ENCODE measurements around the gene RNMT. TPM values are rescaled to one million over a fixed set of nuclear protein-coding genes. Genes with fewer than 3 reads are reported as not detected.
A peak's percentile ranks its signal among the peaks of the same experiment; 100 is the strongest.

Gene RNMT
- total RNA-seq, 2 donors from 2014 or later = 93.5 to 115 TPM

DNA sequence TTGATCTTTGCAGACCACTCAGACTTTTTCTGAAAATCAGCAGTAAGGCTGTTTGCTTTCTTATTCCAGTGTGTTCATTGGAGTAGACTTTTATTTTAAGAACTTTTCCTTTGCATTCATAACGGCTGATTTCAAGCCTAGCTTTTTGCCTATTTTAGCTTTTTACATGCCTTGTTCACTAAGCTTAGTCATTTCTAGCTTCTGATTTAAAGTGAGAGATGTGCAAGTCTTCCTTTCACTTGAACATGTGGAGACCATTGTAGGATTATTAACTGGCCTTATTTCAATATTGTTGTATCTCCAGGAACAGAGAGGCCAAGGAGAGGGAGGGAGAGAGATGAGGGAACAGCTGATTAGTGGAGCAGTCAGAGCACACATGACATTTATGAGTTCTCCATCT is 32.1 kb downstream of the RNMT start:
- no peaks in the 10 kb centered on the region for H3K9me3 ChIP-seq (ENCODE audit: control insufficient read depth, low read length, poor library complexity, severe bottlenecking)
- no peak for ATAC-seq
- no peaks in the 10 kb centered on the region for H3K27me3 Mint-ChIP-seq
- H3K4me1 Mint-ChIP-seq = no peaks in the 10 kb centered on the region
- H3K36me3 Mint-ChIP-seq (ENCODE audit: low read depth) = peaks cover 26% of the 10 kb centered on the region
- no peak for DNase-seq
- no peak overlapping the region for H3K4me3 Mint-ChIP-seq
- peak overlapping the region; percentile 29 for H3K27ac Mint-ChIP-seq

- Mint-ChIP-seq H3K4me3 (no peak overlapping the region), H3K36me3 (ENCODE audit: low read depth) (peaks cover 18% of the 10 kb centered on the region), H3K27me3 (no peaks in the 10 kb centered on the region), H3K4me1 (no peaks in the 10 kb centered on the region), H3K27ac (no peak overlapping the region)
- peaks cover 2% of the 10 kb centered on the region for H3K9me3 ChIP-seq (ENCODE audit: control insufficient read depth, low read length, poor library complexity, severe bottlenecking)
- no peak for DNase-seq
- no peak for ATAC-seq
Measured at GRCh38 chr18:13760047-13760446, 33.6 kb downstream of the RNMT start.

DNA sequence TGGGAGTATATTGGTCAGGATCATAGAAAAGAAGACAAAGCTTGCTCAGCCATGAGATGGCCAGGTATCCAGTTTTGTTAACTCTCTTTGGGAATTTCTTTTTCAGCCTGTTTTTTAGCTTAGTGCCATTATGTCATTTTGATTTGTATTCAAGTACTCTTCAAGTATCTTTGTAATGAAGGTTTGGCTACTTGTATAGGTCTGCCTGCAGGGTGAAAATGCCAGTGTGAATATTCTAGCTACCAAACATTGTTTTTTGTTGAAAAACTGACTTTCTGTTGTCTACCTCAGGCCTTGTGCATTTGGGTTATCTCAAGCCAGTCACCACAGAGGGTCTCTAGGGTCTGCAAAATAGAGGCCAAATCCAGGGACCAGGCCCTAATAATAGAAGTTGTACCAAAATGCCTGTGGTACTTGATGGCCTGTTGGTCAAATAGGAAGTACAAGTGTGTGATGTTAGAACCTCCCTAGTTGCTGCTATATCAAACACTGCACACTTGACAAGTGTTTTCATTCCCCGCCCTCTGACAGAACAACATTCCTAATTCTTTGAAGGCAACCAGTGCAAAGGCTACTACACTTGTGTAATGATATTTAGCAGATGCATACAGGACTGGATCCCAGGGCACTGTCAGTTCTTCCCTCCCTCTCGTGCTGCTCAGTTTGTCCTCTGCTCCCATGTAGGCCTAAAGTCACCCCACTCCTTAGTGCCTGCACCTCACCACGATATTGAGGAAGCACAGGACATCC is 36.4 kb downstream of the RNMT start:
- no peak for ATAC-seq
- Mint-ChIP-seq H3K4me1 (no peaks in the 10 kb centered on the region), H3K36me3 (ENCODE audit: low read depth) (peaks cover 5% of the 10 kb centered on the region), H3K4me3 (peak overlapping the region; percentile 9), H3K27me3 (no peaks in the 10 kb centered on the region), H3K27ac (peak overlapping the region; percentile 6)
- peaks cover 2% of the 10 kb centered on the region for H3K9me3 ChIP-seq (ENCODE audit: control insufficient read depth, low read length, poor library complexity, severe bottlenecking)
- no peak for DNase-seq

DNA sequence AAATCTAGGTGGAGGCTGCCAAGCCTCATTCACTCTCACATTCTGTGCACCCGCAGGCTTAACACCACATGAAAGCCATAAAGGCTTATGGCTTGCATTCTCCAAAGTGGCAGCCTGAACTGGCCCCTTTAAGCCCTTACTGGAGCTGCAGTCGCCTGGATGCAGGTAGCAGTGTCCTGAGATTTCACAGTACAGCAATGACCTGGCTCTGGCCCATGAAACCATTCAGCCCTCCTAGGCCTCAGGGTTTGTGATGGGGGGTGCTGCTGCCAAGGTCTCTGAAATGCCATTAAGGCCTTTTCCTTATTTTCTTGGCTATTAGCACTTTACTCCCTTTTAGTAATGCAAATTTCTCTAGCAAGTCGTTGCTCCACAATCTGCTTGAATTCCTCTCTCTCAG is 48.6 kb downstream of the RNMT start:
- H3K27me3 Mint-ChIP-seq = peaks cover 6% of the 10 kb centered on the region
- H3K36me3 Mint-ChIP-seq (ENCODE audit: low read depth) = no peaks in the 10 kb centered on the region
- no peaks in the 10 kb centered on the region for H3K9me3 ChIP-seq (ENCODE audit: control insufficient read depth, low read length, poor library complexity, severe bottlenecking)
- ATAC-seq (no peak), DNase-seq (no peak)
- no peaks in the 10 kb centered on the region for H3K4me1 Mint-ChIP-seq
- H3K4me3 Mint-ChIP-seq = no peak overlapping the region
- H3K27ac Mint-ChIP-seq = no peak overlapping the region

DNA sequence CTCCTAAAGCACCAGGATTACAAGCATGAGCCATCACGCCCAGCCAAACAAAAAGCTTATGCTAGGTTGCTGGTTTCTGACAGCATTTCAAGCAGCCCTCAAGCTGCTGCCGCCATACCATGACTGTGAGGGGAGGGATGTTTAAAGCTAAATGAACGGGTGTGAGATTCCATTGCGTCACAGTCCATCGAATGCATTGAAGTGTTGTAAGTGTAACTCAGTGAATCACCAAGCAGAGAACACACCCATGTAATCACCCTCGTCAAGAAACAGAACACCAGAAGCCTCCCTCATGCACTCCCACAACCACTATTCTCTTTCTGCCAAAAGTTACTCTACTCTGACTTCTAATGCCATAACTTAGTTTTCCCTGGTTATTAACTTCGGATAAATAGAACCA is 64.7 kb downstream of the RNMT start:
- Mint-ChIP-seq H3K27me3 (peaks cover 27% of the 10 kb centered on the region), H3K36me3 (ENCODE audit: low read depth) (peaks cover 5% of the 10 kb centered on the region), H3K4me3 (no peak overlapping the region), H3K27ac (no peak overlapping the region), H3K4me1 (no peaks in the 10 kb centered on the region)
- H3K9me3 ChIP-seq (ENCODE audit: control insufficient read depth, low read length, poor library complexity, severe bottlenecking) = peaks cover 4% of the 10 kb centered on the region
- ATAC-seq = no peak
- DNase-seq = no peak

DNA sequence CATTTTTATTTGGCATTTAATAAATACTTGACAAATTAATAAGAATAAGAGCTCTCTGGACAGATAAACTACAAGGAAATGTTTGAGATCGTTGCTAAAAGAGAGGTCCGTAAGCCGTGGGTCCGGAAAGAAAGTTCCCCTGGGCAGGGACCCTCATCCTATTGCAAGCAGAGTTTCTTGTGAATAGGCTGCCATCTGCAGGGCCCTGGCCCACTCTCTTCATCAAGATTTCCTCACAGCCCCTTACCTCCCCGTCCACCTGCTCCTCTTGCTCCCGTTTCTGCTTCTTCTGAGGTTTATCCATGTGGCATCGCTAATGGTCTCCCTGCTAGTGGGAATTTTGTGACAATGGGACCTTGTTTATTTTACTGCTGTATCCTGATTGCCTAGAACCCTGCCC is 67.3 kb downstream of the RNMT start:
- peaks cover 7% of the 10 kb centered on the region for H3K36me3 Mint-ChIP-seq (ENCODE audit: low read depth)
- H3K9me3 ChIP-seq (ENCODE audit: control insufficient read depth, low read length, poor library complexity, severe bottlenecking) = no peaks in the 10 kb centered on the region
- H3K4me1 Mint-ChIP-seq = no peaks in the 10 kb centered on the region
- DNase-seq = no peak
- peaks cover 46% of the 10 kb centered on the region for H3K27me3 Mint-ChIP-seq
- no peak overlapping the region for H3K27ac Mint-ChIP-seq
- ATAC-seq = no peak
- H3K4me3 Mint-ChIP-seq = no peak overlapping the region

- peaks cover 65% of the 10 kb centered on the region for H3K27me3 Mint-ChIP-seq
- peaks cover 5% of the 10 kb centered on the region for H3K36me3 Mint-ChIP-seq (ENCODE audit: low read depth)
- DNase-seq (no peak), ATAC-seq (no peak)
- H3K4me3 Mint-ChIP-seq = no peak overlapping the region
- peaks cover 4% of the 10 kb centered on the region for H3K4me1 Mint-ChIP-seq
- H3K27ac Mint-ChIP-seq = no peak overlapping the region
- no peaks in the 10 kb centered on the region for H3K9me3 ChIP-seq (ENCODE audit: control insufficient read depth, low read length, poor library complexity, severe bottlenecking)
Measured at GRCh38 chr18:13796515-13796914, 70.0 kb downstream of the RNMT start.

- no peak for ATAC-seq
- Mint-ChIP-seq H3K4me3 (no peak overlapping the region), H3K27me3 (peaks cover 66% of the 10 kb centered on the region)
Measured at GRCh38 chr18:13797157-13797611, 70.7 kb downstream of the RNMT start.

DNA sequence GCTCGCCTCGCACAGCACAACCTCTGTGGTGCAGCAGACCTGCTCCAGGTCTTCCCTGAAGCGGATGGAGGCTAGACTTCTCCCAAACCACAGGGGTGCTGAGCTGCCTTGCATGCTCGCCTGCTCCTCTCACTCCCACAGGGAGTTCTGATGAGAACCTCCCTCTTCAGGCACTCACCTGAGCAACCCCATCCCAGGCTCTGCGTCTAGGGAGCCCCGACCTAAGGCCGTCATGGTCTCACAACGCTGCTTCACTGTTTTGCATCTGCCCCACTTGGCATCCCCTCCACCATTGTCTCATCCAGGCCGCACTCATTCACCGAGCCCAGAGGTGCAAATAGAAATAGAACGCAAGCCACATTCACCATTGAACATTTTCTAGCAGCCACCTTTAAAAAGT is 72.9 kb downstream of the RNMT start:
- Mint-ChIP-seq H3K4me1 (peaks cover 4% of the 10 kb centered on the region), H3K36me3 (ENCODE audit: low read depth) (peaks cover 5% of the 10 kb centered on the region), H3K4me3 (no peak overlapping the region), H3K27me3 (peaks cover 75% of the 10 kb centered on the region), H3K27ac (no peak overlapping the region)
- ATAC-seq (no peak), DNase-seq (no peak)
- no peaks in the 10 kb centered on the region for H3K9me3 ChIP-seq (ENCODE audit: control insufficient read depth, low read length, poor library complexity, severe bottlenecking)

More at GRCh38 chr18:13797157-13797611, 70.7 kb downstream of the RNMT start:
- Mint-ChIP-seq H3K4me1 (peaks cover 4% of the 10 kb centered on the region), H3K36me3 (ENCODE audit: low read depth) (peaks cover 5% of the 10 kb centered on the region), H3K27ac (no peak overlapping the region)
- no peaks in the 10 kb centered on the region for H3K9me3 ChIP-seq (ENCODE audit: control insufficient read depth, low read length, poor library complexity, severe bottlenecking)
- no peak for DNase-seq

GRCh38 chr18:13800505-13801259 is 74.2 kb downstream of the RNMT start:
- H3K9me3 ChIP-seq (ENCODE audit: control insufficient read depth, low read length, poor library complexity, severe bottlenecking) = no peaks in the 10 kb centered on the region
- Mint-ChIP-seq H3K27ac (no peak overlapping the region), H3K4me3 (peak overlapping the region; percentile 64), H3K4me1 (peaks cover 4% of the 10 kb centered on the region), H3K36me3 (ENCODE audit: low read depth) (peaks cover 5% of the 10 kb centered on the region), H3K27me3 (peaks cover 85% of the 10 kb centered on the region)
- peak in 1 of 3 donors; percentile 7 for DNase-seq
- ATAC-seq = peak; percentile 63

DNA sequence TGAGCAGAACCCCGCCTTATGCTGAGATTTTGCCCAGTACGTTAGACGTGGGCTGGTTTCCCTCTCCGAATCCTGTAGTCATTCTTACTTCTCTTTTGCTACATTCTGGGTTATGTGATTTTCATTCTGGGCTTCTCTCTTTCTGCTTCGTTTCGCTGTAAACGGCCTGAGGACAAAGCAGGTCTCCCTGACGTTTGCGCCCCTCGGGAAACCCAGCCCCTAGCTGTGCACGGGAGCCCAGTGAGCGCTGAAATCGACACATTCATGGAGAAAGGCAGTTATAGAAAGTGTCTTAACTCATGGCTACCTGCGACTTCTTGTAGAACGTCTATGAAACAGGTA is 74.8 kb downstream of the RNMT start:
- Mint-ChIP-seq H3K4me1 (peaks cover 4% of the 10 kb centered on the region), H3K27ac (no peak overlapping the region), H3K36me3 (ENCODE audit: low read depth) (peaks cover 5% of the 10 kb centered on the region), H3K27me3 (peaks cover 85% of the 10 kb centered on the region), H3K4me3 (peak overlapping the region; percentile 64)
- DNase-seq = no peak
- H3K9me3 ChIP-seq (ENCODE audit: control insufficient read depth, low read length, poor library complexity, severe bottlenecking) = no peaks in the 10 kb centered on the region
- ATAC-seq = no peak

- H3K36me3 Mint-ChIP-seq (ENCODE audit: low read depth) = peaks cover 2% of the 10 kb centered on the region
- peaks cover 4% of the 10 kb centered on the region for H3K4me1 Mint-ChIP-seq
- no peak overlapping the region for H3K4me3 Mint-ChIP-seq
- ATAC-seq = no peak
- H3K27me3 Mint-ChIP-seq = peaks cover 76% of the 10 kb centered on the region
- no peak for DNase-seq
- H3K27ac Mint-ChIP-seq = no peak overlapping the region
- no peaks in the 10 kb centered on the region for H3K9me3 ChIP-seq (ENCODE audit: control insufficient read depth, low read length, poor library complexity, severe bottlenecking)
Measured at GRCh38 chr18:13804305-13804704, 77.8 kb downstream of the RNMT start.

GRCh38 chr18:13808294-13809042 is 82.0 kb downstream of the RNMT start:
- ATAC-seq = no peak
- Mint-ChIP-seq H3K27ac (no peak overlapping the region), H3K4me3 (no peak overlapping the region), H3K27me3 (peaks cover 70% of the 10 kb centered on the region), H3K4me1 (peaks cover 3% of the 10 kb centered on the region), H3K36me3 (ENCODE audit: low read depth) (no peaks in the 10 kb centered on the region)
- DNase-seq = no peak
- no peaks in the 10 kb centered on the region for H3K9me3 ChIP-seq (ENCODE audit: control insufficient read depth, low read length, poor library complexity, severe bottlenecking)
